ENCODE data around the gene CNOT11.

GRCh38 chr2:101310834-101311695 is 58.4 kb downstream of the CNOT11 start:
- TF ChIP-seq CTCF (IDR thresholded peaks at IDR 0.05) (no peak), POLR2A (IDR thresholded peaks at IDR 0.05) (no peak)

Measured in right lobe of liver (tissue), 4 donors.